HL-60 (cell line): ENCODE results near the gene FEM1A.

Experiments
- CTCF ChIP-seq: IDR thresholded peaks from one replicate; pipeline ENCODE4 v1.5.1; 2011; ENCODE audit warnings: low read length, control low read depth, inconsistent platforms; ENCODE audit not compliant: insufficient read depth
- GABPA ChIP-seq: IDR thresholded peaks from 2 replicates; pipeline ENCODE4 v1.6.1; 2012; ENCODE audit warnings: low read depth
- POLR2AphosphoS5 ChIP-seq: IDR thresholded peaks from 2 replicates; pipeline ENCODE4 v1.6.1; 2012; ENCODE audit warnings: low read depth
- REST ChIP-seq: IDR thresholded peaks from 2 replicates; pipeline ENCODE4 v1.6.1; 2012; ENCODE audit warnings: low read depth; ENCODE audit not compliant: insufficient replicate concordance

GRCh38 chr19:4802711-4803110 lies 11.2 kb downstream of the FEM1A start:
- TF ChIP-seq CTCF (no peak), GABPA (no peak), REST (no peak), POLR2AphosphoS5 (no peak)
